ENCODE results near the gene CCDC86. TPM values are rescaled to one million over a fixed set of nuclear protein-coding genes. Genes with fewer than 3 reads are reported as not detected.

Gene CCDC86, protein sequence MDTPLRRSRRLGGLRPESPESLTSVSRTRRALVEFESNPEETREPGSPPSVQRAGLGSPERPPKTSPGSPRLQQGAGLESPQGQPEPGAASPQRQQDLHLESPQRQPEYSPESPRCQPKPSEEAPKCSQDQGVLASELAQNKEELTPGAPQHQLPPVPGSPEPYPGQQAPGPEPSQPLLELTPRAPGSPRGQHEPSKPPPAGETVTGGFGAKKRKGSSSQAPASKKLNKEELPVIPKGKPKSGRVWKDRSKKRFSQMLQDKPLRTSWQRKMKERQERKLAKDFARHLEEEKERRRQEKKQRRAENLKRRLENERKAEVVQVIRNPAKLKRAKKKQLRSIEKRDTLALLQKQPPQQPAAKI
- 10 to 100 TPM; 16.4 to 23.9 TPM for total RNA-seq

DNA sequence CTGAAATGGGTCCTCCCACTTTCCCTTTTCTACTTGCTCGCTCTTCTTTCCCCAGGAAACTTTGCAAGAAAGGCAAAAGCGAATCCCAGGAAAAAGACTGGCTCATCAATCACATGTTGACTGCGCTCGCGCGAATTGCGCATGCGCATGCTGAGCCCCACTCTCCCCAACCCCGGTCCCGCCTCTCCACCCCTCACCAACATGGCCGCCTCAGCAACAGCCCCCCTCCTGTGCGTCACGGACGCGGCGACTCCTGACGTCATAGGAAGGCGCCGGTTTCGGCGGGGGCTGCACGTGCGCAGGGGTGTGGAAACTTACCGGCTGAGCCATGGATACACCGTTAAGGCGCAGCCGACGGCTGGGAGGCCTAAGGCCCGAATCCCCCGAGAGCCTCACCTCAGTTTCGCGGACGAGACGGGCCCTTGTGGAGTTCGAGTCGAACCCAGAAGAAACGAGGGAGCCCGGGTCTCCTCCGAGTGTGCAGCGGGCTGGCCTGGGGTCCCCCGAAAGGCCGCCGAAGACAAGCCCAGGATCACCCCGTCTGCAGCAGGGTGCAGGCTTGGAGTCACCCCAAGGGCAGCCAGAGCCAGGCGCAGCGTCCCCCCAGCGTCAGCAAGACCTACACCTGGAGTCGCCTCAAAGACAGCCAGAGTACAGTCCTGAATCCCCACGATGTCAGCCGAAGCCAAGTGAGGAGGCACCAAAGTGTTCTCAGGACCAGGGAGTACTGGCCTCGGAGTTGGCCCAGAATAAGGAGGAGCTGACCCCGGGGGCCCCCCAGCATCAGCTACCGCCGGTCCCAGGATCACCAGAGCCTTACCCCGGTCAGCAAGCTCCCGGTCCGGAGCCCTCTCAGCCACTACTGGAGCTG is at the start of gene CCDC86:
TSS of gene CCDC86 (plus strand) at position 317 of the 871 bp plus-strand sequence. CDS start at position 329, 12 bp downstream.
- peaks cover 42% of the 10 kb centered on the region for H3K4me1 Mint-ChIP-seq (ENCODE audit: low read depth)
- H3K4me3 Mint-ChIP-seq = peak within 1 kb of the TSS; percentile 88 to 93
- peak; percentile 97 to 99 for DNase-seq
- peaks cover 4% of the 10 kb centered on the region for H3K27me3 Mint-ChIP-seq (ENCODE audit: low read depth)
- peak within 1 kb of the TSS; percentile 85 for H3K27ac Mint-ChIP-seq
- peaks cover 0 to 7% of the 10 kb centered on the region in 2 donors for H3K36me3 Mint-ChIP-seq (ENCODE audit: insufficient read depth in 2 of 2)
- peak; percentile 94 to 95 for ATAC-seq (replicated peaks in 1 of 2)
- H3K9me3 Mint-ChIP-seq = no peaks in the 10 kb centered on the region

DNA sequence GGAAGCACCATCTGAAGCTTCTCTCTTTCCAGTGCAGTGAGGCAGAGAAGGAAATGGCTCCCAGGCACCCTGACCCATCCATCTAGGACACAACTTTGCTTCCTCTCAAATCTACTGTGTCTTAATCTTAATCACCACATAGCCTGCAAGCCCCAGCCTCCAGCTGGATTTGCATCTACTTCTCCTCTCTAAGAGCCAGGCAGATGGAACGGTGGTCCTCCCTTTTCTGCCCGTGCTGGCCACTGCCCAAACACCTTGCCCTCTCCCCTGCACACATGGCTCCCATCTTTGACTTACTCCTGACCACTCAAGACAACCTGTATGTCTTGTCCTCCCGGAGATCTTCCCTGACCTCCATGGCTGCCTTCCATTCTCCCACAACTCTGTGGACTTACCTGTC is 49.4 kb upstream of the CCDC86 start:
- Mint-ChIP-seq H3K4me3 (no peak overlapping the region), H3K27ac (no peak overlapping the region), H3K36me3 (ENCODE audit: insufficient read depth in 2 of 2) (no peaks in the 10 kb centered on the region), H3K9me3 (no peaks in the 10 kb centered on the region), H3K4me1 (ENCODE audit: low read depth) (no peaks in the 10 kb centered on the region), H3K27me3 (ENCODE audit: low read depth) (no peaks in the 10 kb centered on the region)
- no peak for DNase-seq
- no peak for ATAC-seq (replicated peaks in 1 of 2)

DNA sequence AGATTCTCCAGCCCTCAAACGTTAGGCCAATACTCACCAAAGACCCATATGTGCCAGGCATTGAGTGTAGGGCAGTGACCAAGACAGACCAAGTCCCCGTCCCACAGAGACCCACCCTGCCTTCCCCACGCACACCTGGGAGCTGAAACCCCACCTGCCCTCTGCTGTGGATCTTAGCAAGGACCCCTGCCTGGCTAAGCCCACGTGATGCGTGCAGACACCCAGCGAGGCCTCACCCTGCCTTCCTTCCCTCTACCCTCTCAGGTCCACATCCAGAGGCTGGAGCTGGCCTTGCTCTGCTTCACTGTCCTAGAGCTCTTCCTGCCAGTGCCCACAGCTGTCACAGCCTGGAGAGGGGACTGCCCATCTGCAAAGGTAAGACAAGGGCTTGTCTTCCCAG is 46.6 kb upstream of the CCDC86 start:
- Mint-ChIP-seq H3K9me3 (no peaks in the 10 kb centered on the region), H3K4me3 (no peak overlapping the region), H3K36me3 (ENCODE audit: insufficient read depth in 2 of 2) (no peaks in the 10 kb centered on the region), H3K27ac (no peak overlapping the region), H3K4me1 (ENCODE audit: low read depth) (no peaks in the 10 kb centered on the region), H3K27me3 (ENCODE audit: low read depth) (peaks cover 5% of the 10 kb centered on the region)
- ATAC-seq (replicated peaks in 1 of 2) = no peak
- DNase-seq = no peak

DNA sequence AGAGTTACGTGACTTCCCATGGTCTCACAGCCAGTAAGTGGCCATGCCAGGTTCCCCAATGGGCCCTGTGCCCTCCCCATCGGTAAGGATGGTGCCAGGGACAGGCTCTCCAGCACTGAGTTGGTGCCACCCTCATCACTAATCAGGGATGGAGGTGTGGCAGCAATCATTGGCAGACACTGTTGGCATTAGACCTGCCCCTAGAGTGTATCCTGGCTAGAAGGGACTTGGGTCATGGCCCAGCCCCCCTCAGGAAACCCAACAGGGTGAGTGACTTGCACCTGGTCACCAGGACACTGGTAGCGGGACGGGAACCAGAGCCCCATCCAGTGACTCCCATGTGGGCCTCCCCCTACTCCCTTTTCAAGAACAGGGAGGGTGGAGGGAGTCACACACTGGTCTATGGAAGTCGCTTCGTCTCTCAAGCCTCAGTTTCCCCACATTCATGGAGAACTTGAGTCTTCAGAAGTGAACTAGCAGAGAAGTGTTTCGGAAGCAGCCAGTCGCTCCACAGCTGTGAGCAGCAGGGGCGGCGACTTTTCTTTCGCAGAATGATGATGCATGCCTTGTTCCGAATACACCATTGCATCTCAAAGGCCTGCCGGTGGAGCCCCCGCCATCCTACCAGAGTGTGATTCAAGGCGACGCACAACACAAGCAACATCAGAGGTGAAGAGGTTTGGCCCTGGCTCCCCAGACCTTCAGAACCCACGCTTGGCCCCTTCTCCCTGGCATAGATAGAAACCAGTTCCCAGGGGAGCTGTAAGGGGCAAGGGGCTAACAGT is 43.9 kb upstream of the CCDC86 start:
- no peak overlapping the region for H3K4me3 Mint-ChIP-seq

DNA sequence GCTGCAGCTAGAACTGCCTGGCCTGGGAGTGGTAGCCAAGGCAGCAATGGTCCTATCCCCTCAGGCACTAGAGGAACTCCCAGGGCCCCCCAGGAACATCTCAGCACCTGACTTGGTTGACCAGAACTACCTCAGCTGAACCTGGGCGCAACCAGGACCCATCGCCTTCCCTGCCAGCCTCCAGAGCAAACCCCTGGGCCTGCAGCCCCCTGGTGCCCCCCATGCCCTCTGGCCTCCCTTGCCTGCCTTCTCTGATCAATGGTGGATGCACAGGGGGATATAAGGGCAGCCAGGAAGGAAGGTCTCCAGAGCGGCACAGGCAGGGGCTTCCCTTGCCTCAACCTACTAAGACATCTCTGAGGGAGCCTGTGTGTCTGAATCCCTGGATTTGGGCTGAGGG is 43.3 kb upstream of the CCDC86 start:
- no peaks in the 10 kb centered on the region for H3K36me3 Mint-ChIP-seq (ENCODE audit: insufficient read depth in 2 of 2)
- peaks cover 11% of the 10 kb centered on the region for H3K27me3 Mint-ChIP-seq (ENCODE audit: low read depth)
- DNase-seq (no peak), ATAC-seq (replicated peaks in 1 of 2) (no peak)
- H3K4me3 Mint-ChIP-seq = no peak overlapping the region
- no peak overlapping the region for H3K27ac Mint-ChIP-seq
- no peaks in the 10 kb centered on the region for H3K4me1 Mint-ChIP-seq (ENCODE audit: low read depth)
- no peaks in the 10 kb centered on the region for H3K9me3 Mint-ChIP-seq

More for the DNA sequence above, 43.9 kb upstream of the CCDC86 start:
- DNase-seq (no peak), ATAC-seq (replicated peaks in 1 of 2) (no peak)
- no peak overlapping the region for H3K27ac Mint-ChIP-seq
- H3K4me1 Mint-ChIP-seq (ENCODE audit: low read depth) = no peaks in the 10 kb centered on the region
- H3K36me3 Mint-ChIP-seq (ENCODE audit: insufficient read depth in 2 of 2) = no peaks in the 10 kb centered on the region
- no peaks in the 10 kb centered on the region for H3K9me3 Mint-ChIP-seq
- H3K27me3 Mint-ChIP-seq (ENCODE audit: low read depth) = peaks cover 10% of the 10 kb centered on the region

DNA sequence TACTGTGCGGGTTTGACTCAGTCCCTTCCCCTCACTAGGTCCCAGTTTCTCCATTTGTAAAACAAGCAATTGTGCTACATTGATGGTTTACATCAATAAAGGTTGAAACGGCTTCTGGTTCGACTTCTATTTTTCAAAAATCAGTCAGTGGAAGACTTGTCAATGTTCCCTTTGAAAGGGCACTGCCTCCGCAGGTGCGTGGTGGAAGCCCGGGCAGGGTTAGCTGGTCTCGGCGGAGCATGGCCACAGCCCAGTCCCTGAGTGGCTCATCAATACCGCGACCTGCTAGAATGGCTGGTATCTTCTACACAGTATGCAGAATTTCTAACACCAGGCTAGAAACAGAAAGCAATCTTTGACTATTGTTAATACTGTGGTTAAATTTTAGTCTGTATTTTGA is 40.7 kb upstream of the CCDC86 start:
- Mint-ChIP-seq H3K9me3 (no peaks in the 10 kb centered on the region), H3K36me3 (ENCODE audit: insufficient read depth in 2 of 2) (no peaks in the 10 kb centered on the region), H3K27me3 (ENCODE audit: low read depth) (peaks cover 11% of the 10 kb centered on the region), H3K4me3 (no peak overlapping the region), H3K4me1 (ENCODE audit: low read depth) (no peaks in the 10 kb centered on the region), H3K27ac (no peak overlapping the region)
- ATAC-seq (replicated peaks in 1 of 2) (no peak), DNase-seq (no peak)

DNA sequence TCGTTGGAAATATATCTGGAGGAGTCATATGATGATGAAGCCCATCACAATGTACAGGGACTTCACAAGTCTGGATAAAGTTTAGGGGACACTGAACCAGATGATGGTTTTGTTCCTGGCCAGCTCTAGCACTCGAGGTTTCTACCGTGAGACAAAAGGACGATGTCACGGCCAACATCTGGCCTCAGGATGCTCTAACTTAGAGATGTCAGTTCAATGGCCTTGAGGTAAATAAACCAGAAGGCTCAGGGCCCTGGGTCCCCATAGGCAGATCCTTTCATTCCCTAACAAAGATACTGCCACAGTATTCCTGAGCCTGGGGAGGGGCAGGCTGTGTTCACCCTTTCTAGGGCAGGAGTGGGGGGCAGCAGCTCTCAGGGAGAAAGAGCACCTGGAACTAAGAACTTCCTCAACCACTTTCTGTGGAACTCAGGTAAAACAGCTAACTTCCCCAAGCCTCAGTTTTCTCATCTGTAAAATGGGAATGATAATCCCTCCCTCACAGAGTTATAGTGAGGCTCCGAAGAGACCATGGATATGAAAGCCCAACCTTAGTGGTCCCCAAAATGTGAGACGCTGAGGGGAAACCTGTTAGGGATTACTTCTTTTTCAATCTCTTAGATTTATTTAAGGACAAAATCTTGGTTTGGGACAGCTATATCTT is 38.5 kb upstream of the CCDC86 start:
- H3K27me3 Mint-ChIP-seq (ENCODE audit: low read depth) = peaks cover 11% of the 10 kb centered on the region
- no peak overlapping the region for H3K27ac Mint-ChIP-seq
- no peak overlapping the region for H3K4me3 Mint-ChIP-seq
- H3K9me3 Mint-ChIP-seq = no peaks in the 10 kb centered on the region
- DNase-seq = no peak
- H3K36me3 Mint-ChIP-seq (ENCODE audit: insufficient read depth in 2 of 2) = no peaks in the 10 kb centered on the region
- H3K4me1 Mint-ChIP-seq (ENCODE audit: low read depth) = no peaks in the 10 kb centered on the region
- no peak for ATAC-seq (replicated peaks in 1 of 2)

DNA sequence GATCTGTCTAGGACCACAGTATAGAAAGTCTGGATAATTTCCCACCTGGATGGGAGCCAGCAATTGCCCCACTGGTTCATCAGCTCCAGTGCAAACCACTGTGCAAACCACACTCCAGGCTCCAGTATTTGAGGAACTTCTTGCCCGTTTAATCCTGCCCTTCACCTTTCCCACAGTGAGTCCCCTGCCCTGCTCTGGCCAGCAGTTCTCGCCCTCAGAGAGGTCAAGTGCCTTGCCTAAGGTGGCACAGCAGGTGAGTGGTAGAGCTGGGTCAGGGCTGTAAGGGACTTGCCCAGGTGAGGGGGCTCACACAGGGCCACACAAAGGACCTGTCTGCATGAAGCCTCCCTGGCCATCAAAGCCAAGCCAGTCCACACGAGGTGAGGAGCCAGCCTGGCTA is 32.7 kb upstream of the CCDC86 start:
- DNase-seq = no peak
- Mint-ChIP-seq H3K9me3 (no peaks in the 10 kb centered on the region), H3K4me3 (no peak overlapping the region), H3K27me3 (ENCODE audit: low read depth) (peaks cover 18% of the 10 kb centered on the region), H3K27ac (no peak overlapping the region), H3K4me1 (ENCODE audit: low read depth) (no peaks in the 10 kb centered on the region), H3K36me3 (ENCODE audit: insufficient read depth in 2 of 2) (no peaks in the 10 kb centered on the region)
- no peak for ATAC-seq (replicated peaks in 1 of 2)

DNA sequence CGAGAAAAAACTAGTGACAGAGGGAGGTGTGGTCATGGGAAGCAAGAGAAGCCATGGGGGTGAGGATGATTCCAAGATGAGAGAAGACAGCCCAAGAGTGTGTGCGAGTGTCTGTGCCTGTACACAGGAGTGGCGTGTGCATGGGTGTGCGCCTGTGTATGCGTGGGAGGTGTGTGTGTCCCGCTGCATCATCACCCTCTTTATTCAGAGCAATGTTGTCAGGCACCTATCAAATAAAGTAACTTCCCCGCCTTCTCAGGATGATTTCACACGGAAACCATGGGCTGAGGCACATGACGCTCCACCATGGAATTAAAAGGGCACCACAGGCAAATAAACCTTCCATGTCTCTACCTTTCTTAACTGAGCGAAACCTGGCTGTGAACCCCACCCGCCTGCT is 32.2 kb upstream of the CCDC86 start:
- H3K4me3 Mint-ChIP-seq = no peak overlapping the region
- DNase-seq (no peak), ATAC-seq (replicated peaks in 1 of 2) (no peak)
- no peaks in the 10 kb centered on the region for H3K4me1 Mint-ChIP-seq (ENCODE audit: low read depth)
- no peak overlapping the region for H3K27ac Mint-ChIP-seq
- no peaks in the 10 kb centered on the region for H3K36me3 Mint-ChIP-seq (ENCODE audit: insufficient read depth in 2 of 2)
- peaks cover 18% of the 10 kb centered on the region for H3K27me3 Mint-ChIP-seq (ENCODE audit: low read depth)
- no peaks in the 10 kb centered on the region for H3K9me3 Mint-ChIP-seq

DNA sequence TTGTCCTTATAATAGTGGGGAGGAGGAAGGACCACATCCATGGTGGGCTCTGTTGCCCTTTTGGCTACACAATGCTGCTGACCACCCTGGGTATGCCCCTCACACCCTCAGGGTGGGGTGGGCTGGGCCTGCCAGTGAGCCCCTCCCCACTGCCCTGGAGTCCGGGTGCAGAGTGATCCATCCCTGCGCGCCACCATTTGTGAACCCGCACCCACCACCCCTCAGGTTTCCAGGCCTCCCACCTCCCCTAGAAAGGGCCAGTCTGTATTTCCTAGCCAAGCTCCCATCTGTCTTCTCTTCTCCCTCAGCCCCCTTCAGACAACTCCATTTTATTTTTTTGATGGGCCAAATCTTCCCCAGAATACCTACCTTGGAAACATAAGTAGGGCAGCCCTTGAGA is 31.8 kb upstream of the CCDC86 start:
- no peak overlapping the region for H3K4me3 Mint-ChIP-seq
- H3K27ac Mint-ChIP-seq = no peak overlapping the region
- H3K27me3 Mint-ChIP-seq (ENCODE audit: low read depth) = peaks cover 18% of the 10 kb centered on the region
- H3K4me1 Mint-ChIP-seq (ENCODE audit: low read depth) = no peaks in the 10 kb centered on the region
- H3K9me3 Mint-ChIP-seq = no peaks in the 10 kb centered on the region
- ATAC-seq (replicated peaks in 1 of 2) (no peak), DNase-seq (no peak)
- H3K36me3 Mint-ChIP-seq (ENCODE audit: insufficient read depth in 2 of 2) = no peaks in the 10 kb centered on the region

DNA sequence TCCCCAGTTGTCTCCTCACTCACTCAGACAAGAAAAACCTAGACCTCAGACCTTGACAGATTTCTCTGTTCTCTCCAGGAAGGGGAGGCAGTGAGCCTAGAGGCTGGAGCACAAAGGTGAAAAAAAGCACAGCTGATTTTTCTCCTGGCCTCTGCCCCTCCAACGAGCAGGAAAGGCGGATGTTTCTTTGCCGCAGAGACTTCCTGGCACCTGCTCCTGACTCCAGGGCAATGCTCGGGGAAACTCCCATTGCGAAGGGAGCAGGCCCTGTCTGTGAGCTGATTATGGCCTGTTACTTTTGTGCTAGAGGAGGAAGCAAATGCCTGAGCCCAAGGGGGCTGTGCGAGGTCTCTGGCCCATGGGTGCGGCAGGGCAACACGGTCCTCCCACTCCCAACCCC is 31.3 kb upstream of the CCDC86 start:
- no peak overlapping the region for H3K4me3 Mint-ChIP-seq
- no peaks in the 10 kb centered on the region for H3K9me3 Mint-ChIP-seq
- H3K27me3 Mint-ChIP-seq (ENCODE audit: low read depth) = peaks cover 18% of the 10 kb centered on the region
- ATAC-seq (replicated peaks in 1 of 2) = no peak
- no peaks in the 10 kb centered on the region for H3K4me1 Mint-ChIP-seq (ENCODE audit: low read depth)
- H3K27ac Mint-ChIP-seq = no peak overlapping the region
- no peaks in the 10 kb centered on the region for H3K36me3 Mint-ChIP-seq (ENCODE audit: insufficient read depth in 2 of 2)
- DNase-seq = no peak

DNA sequence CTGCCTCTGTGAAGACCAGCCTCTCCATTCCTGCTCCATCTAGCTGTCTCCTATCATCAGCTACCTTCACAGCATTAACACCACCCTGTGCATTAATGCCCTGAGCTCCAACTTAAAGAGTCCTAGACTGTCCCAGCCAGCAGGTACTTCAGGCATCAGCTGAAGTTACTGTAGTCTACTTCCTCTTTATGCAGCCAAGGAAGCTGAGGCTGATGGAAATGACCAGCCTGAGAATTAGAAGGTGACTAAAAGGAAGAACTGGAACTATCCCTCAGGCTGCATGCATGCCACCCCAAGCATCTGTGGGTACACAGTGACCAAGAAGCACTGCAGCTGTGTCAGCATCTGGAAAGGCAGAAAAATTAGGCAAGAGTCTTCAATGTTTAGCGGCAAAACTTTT is 28.6 kb upstream of the CCDC86 start:
- H3K9me3 Mint-ChIP-seq = no peaks in the 10 kb centered on the region
- no peak for DNase-seq
- H3K27ac Mint-ChIP-seq = no peak overlapping the region
- H3K36me3 Mint-ChIP-seq (ENCODE audit: insufficient read depth in 2 of 2) = peaks cover 0 to 6% of the 10 kb centered on the region in 2 donors
- ATAC-seq (replicated peaks in 1 of 2) = no peak
- H3K4me1 Mint-ChIP-seq (ENCODE audit: low read depth) = no peaks in the 10 kb centered on the region
- no peak overlapping the region for H3K4me3 Mint-ChIP-seq
- H3K27me3 Mint-ChIP-seq (ENCODE audit: low read depth) = peaks cover 18% of the 10 kb centered on the region

Data from activated T-cell treated with anti-CD3 and anti-CD28 coated beads, Interleukin-2, amount 50 U/mL, for 72 hours (primary cell).